CD4-positive, CD25-positive, alpha-beta regulatory T cell (primary cell): Measurements from ENCODE around the gene HINT2. TPM values are rescaled to one million over a fixed set of nuclear protein-coding genes. Genes with fewer than 3 reads are reported as not detected.

Source experiments
- ATAC-seq, 2 donors: fragments of 150-1000 bp; cut with Tn5 transposase; one replicate each; pipeline ENCODE4 v1.10.0; 2021; ENCODE audit warnings: low read depth in 2 of 2, moderate number of reproducible peaks in 2 of 2, moderate library complexity in 1 of 2
- DNase-seq, 3 donors: peaks; one replicate each; pipeline versions ENCODE4 v3.0.0 to v3.0.0-alpha.2; 2012 to 2022; ENCODE audit warnings: mixed read lengths in 1 of 3
- H3K27ac ChIP-seq: one replicate; pipeline ENCODE4 v1.7.0; 2013; ENCODE audit warnings: mild to moderate bottlenecking, low read length; ENCODE audit not compliant: insufficient read depth, poor library complexity, severe bottlenecking
- H3K27me3 ChIP-seq: one replicate; pipeline ENCODE4 v1.7.0; 2013; ENCODE audit warnings: low read length; ENCODE audit not compliant: control insufficient read depth, insufficient read depth
- H3K36me3 ChIP-seq: one replicate; pipeline ENCODE4 v1.7.0; 2013; ENCODE audit warnings: mild to moderate bottlenecking, low read length, moderate library complexity; ENCODE audit not compliant: control insufficient read depth, insufficient read depth
- H3K4me1 ChIP-seq: 2 replicates; pipeline ENCODE4 v1.7.0; 2013; ENCODE audit warnings: mild to moderate bottlenecking, low read length; ENCODE audit not compliant: insufficient read depth, control insufficient read depth, poor library complexity, severe bottlenecking
- H3K4me3 ChIP-seq: one replicate; pipeline ENCODE4 v1.7.0; 2013; ENCODE audit warnings: low read depth, mild to moderate bottlenecking, low read length, moderate library complexity
- H3K9me3 ChIP-seq, 2 experiments: 1 replicate in 1 of 2; 2 replicates in 1 of 2; pipeline ENCODE4 v1.7.0; 2013; ENCODE audit warnings: low read length in 2 of 2, mild to moderate bottlenecking in 1 of 2, moderate library complexity in 1 of 2; ENCODE audit not compliant: control insufficient read depth in 2 of 2
- H3K27ac Mint-ChIP-seq, 3 donors: one replicate each; pipeline ENCODE4 v1.8.0; 2020 to 2022; ENCODE audit warnings: mild to moderate bottlenecking in 3 of 3, mixed read lengths in 3 of 3, moderate library complexity in 2 of 3
- H3K27me3 Mint-ChIP-seq: one replicate; pipeline ENCODE4 v1.8.0; 2022; ENCODE audit warnings: mild to moderate bottlenecking, mixed read lengths
- H3K36me3 Mint-ChIP-seq: one replicate; pipeline ENCODE4 v1.8.0; 2020; ENCODE audit warnings: mixed read lengths
- H3K4me1 Mint-ChIP-seq, 4 donors: one replicate each; pipeline ENCODE4 v1.8.0; 2020 to 2022; ENCODE audit warnings: mixed read lengths in 4 of 4, mild to moderate bottlenecking in 1 of 4
- H3K4me3 Mint-ChIP-seq, 4 donors: one replicate each; pipeline ENCODE4 v1.8.0; 2020 to 2022; ENCODE audit warnings: mild to moderate bottlenecking in 4 of 4, mixed read lengths in 4 of 4, moderate library complexity in 3 of 4
- H3K9me3 Mint-ChIP-seq, 7 donors: one replicate each; pipeline ENCODE4 v1.8.0; 2020 to 2022; ENCODE audit warnings: mixed read lengths in 7 of 7, mild to moderate bottlenecking in 3 of 7, moderate library complexity in 2 of 7
- polyA plus RNA-seq, 4 donors: library from polyadenylated mRNA; unstranded; fragments of 300-500 nt; fragmentation: Illumina TruSeq; gene quantifications; one replicate each; pipeline ENCODE4 v1.2.3, GENCODE V29; 2021
- total RNA-seq: library from RNA; stranded (reverse); gene quantifications from one replicate; pipeline ENCODE4 v1.2.3, GENCODE V29; 2022

HINT2 gene
- total and polyA plus RNA-seq, 5 donors from 2014 or later = 21.7 to 105 (median 77.4) TPM

GRCh38 chr9:35781066-35781465, 33.8 kb downstream of the HINT2 start:
- ATAC-seq (no peak), DNase-seq (no peak)
- no peak overlapping the region for H3K4me3 Mint-ChIP-seq
- H3K9me3 Mint-ChIP-seq = peaks cover 0 to 3% (median 0%) of the 10 kb centered on the region in 7 donors
- H3K4me1 Mint-ChIP-seq = peaks cover 0 to 12% (median 9%) of the 10 kb centered on the region in 4 donors
- H3K27ac ChIP-seq = no peak overlapping the region
- no peak overlapping the region for H3K27ac Mint-ChIP-seq
- no peak overlapping the region for H3K4me3 ChIP-seq
- peaks cover 28% of the 10 kb centered on the region for H3K36me3 Mint-ChIP-seq
- no peaks in the 10 kb centered on the region for H3K27me3 Mint-ChIP-seq
- no peaks in the 10 kb centered on the region for H3K9me3 ChIP-seq
- no peaks in the 10 kb centered on the region for H3K27me3 ChIP-seq
- H3K36me3 ChIP-seq = peaks cover 12% of the 10 kb centered on the region
- no peaks in the 10 kb centered on the region for H3K4me1 ChIP-seq

DNA sequence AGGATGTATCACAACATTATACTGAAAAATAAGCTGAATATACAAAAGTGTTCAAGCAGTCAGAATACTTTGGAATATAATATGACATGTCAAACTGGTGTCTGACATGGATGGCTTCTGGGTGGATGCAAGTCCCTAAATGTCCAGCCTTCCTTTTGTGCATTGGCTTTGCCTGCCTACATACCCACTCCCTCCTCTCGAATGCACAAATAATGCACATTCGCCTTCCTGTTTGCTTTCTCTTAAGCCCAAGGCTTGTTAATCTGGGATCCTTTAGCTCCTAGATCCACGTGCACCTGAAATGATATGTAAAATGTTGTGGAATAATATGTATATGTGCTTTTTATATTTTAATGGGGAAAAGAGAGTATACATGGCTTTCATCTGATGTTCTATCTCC, 36.3 kb downstream of the HINT2 start:
- Mint-ChIP-seq H3K4me1 (peaks cover 0 to 17% (median 10%) of the 10 kb centered on the region in 4 donors), H3K36me3 (peaks cover 17% of the 10 kb centered on the region), H3K27ac (no peak overlapping the region), H3K4me3 (no peak overlapping the region), H3K9me3 (peaks cover 0 to 2% (median 0%) of the 10 kb centered on the region in 7 donors), H3K27me3 (no peaks in the 10 kb centered on the region)
- no peak overlapping the region for H3K4me3 ChIP-seq
- no peaks in the 10 kb centered on the region for H3K9me3 ChIP-seq
- ATAC-seq (no peak), DNase-seq (no peak)
- no peaks in the 10 kb centered on the region for H3K27me3 ChIP-seq
- peaks cover 5% of the 10 kb centered on the region for H3K36me3 ChIP-seq
- H3K27ac ChIP-seq = no peak overlapping the region
- H3K4me1 ChIP-seq = no peaks in the 10 kb centered on the region

GRCh38 chr9:35776018-35776417, 38.8 kb downstream of the HINT2 start:
- Mint-ChIP-seq H3K9me3 (peaks cover 0 to 2% (median 0%) of the 10 kb centered on the region in 7 donors), H3K4me1 (peaks cover 0 to 13% (median 9%) of the 10 kb centered on the region in 4 donors), H3K27me3 (no peaks in the 10 kb centered on the region), H3K4me3 (no peak overlapping the region), H3K36me3 (peaks cover 13% of the 10 kb centered on the region), H3K27ac (peak overlapping the region in 1 of 3 donors; percentile 56)
- no peak for ATAC-seq
- H3K27ac ChIP-seq = no peak overlapping the region
- H3K36me3 ChIP-seq = peaks cover 4% of the 10 kb centered on the region
- no peak for DNase-seq
- H3K27me3 ChIP-seq = no peaks in the 10 kb centered on the region
- no peaks in the 10 kb centered on the region for H3K9me3 ChIP-seq
- no peak overlapping the region for H3K4me3 ChIP-seq
- H3K4me1 ChIP-seq = no peaks in the 10 kb centered on the region

DNA sequence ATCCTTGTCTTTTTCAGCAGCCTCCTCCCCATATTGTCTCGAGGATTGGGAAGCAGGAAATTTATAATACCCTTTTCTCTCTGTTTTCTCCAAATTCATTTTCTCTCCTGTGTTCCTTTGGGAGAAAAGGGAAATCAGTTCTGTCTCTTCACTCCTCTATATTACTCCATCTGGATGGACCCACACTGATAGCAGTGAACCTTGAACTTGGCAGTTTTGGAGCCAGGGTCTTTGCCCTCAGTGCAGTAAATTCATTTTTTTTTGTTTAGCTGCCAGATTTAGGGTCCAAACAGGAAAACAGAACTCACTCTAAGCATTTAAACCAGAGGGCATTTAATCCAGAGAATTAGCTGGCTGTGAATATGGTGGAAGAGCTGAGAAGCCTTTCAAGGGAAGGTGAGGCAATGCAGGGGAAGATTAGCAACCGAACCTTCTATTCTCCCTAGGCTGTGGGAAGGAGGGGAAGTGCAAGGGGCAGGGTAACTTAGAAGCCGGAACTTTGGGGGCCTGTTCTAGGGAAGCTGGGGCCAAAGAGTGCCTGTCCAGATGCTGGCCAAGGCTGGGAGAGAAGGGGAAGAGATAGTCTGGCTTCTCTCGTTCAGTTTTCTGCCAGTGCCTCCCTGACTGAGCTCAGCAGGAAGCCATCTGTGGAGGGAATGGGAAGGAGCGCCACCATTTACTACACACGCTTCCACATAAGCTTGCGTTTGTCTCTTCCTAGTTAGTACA, 39.8 kb downstream of the HINT2 start:
- Histone ChIP-seq H3K9me3 (no peaks in the 10 kb centered on the region), H3K4me1 (no peaks in the 10 kb centered on the region), H3K27ac (no peak overlapping the region), H3K36me3 (peaks cover 4% of the 10 kb centered on the region), H3K4me3 (no peak overlapping the region), H3K27me3 (no peaks in the 10 kb centered on the region)
- Mint-ChIP-seq H3K36me3 (peaks cover 12% of the 10 kb centered on the region), H3K27me3 (no peaks in the 10 kb centered on the region), H3K27ac (peak overlapping the region in 1 of 3 donors; percentile 55), H3K4me3 (no peak overlapping the region), H3K9me3 (peaks cover 0 to 2% (median 0%) of the 10 kb centered on the region in 7 donors), H3K4me1 (peaks cover 0 to 13% (median 6%) of the 10 kb centered on the region in 4 donors)
- no peak for DNase-seq
- ATAC-seq = no peak

DNA sequence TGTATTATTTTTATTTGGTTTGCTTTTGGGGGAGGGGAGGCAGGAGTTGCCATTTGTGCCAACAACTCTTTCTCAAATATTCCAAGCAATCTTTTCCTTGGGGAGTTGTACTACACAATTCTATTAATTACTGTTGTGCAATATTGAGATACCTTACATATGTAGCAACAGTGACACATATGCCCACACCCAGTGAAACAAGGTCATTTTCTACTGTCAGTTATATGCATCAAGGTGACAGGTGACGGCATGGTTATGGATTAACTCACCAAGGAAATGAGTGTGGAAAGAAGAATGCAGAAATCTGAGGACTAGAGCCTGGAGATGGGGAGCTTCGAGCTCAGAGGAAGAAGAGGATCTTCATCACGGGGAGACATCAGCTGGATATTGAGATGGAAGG, 42.9 kb downstream of the HINT2 start:
- Histone ChIP-seq H3K9me3 (no peaks in the 10 kb centered on the region), H3K4me3 (no peak overlapping the region), H3K36me3 (peaks cover 4% of the 10 kb centered on the region), H3K4me1 (no peaks in the 10 kb centered on the region), H3K27me3 (no peaks in the 10 kb centered on the region), H3K27ac (no peak overlapping the region)
- ATAC-seq (no peak), DNase-seq (no peak)
- Mint-ChIP-seq H3K27me3 (no peaks in the 10 kb centered on the region), H3K27ac (no peak overlapping the region), H3K36me3 (peaks cover 3% of the 10 kb centered on the region), H3K9me3 (peaks cover 0 to 2% (median 0%) of the 10 kb centered on the region in 7 donors), H3K4me3 (no peak overlapping the region), H3K4me1 (peaks cover 0 to 12% (median 11%) of the 10 kb centered on the region in 4 donors)

- Histone ChIP-seq H3K4me3 (no peak overlapping the region), H3K4me1 (no peaks in the 10 kb centered on the region), H3K9me3 (no peaks in the 10 kb centered on the region), H3K36me3 (peaks cover 4% of the 10 kb centered on the region), H3K27ac (no peak overlapping the region), H3K27me3 (no peaks in the 10 kb centered on the region)
- H3K4me1 Mint-ChIP-seq = peaks cover 0 to 16% (median 13%) of the 10 kb centered on the region in 4 donors
- DNase-seq (no peak), ATAC-seq (no peak)
- H3K27me3 Mint-ChIP-seq = no peaks in the 10 kb centered on the region
- peaks cover 0 to 2% (median 0%) of the 10 kb centered on the region in 7 donors for H3K9me3 Mint-ChIP-seq
- H3K27ac Mint-ChIP-seq = no peak overlapping the region
- H3K36me3 Mint-ChIP-seq = peaks cover 3% of the 10 kb centered on the region
- no peak overlapping the region for H3K4me3 Mint-ChIP-seq
Observed at GRCh38 chr9:35771534-35771933, 43.3 kb downstream of the HINT2 start.

DNA sequence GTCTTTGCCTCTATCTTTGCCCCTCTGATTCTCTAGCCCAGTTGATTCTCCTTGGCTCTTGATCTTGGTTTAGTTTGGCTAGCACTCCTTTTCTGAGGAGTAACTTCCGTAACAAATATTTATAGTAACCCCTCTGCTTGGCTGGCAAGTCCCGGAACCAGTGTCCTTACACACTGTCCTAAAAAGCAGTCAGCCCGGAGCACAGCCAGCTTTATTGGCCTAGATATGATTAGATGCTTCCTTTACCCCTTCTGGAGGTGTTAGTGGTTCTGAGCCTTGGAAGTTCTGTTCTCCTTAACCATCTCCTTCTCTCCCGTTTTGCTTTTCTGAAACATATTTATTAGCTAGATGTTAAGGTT, 43.8 kb downstream of the HINT2 start:
- Mint-ChIP-seq H3K27me3 (no peaks in the 10 kb centered on the region), H3K4me1 (peaks cover 0 to 21% (median 18%) of the 10 kb centered on the region in 4 donors), H3K36me3 (peaks cover 3% of the 10 kb centered on the region), H3K4me3 (no peak overlapping the region), H3K9me3 (no peaks in the 10 kb centered on the region), H3K27ac (no peak overlapping the region)
- H3K9me3 ChIP-seq = no peaks in the 10 kb centered on the region
- H3K27ac ChIP-seq = no peak overlapping the region
- H3K4me3 ChIP-seq = no peak overlapping the region
- H3K27me3 ChIP-seq = no peaks in the 10 kb centered on the region
- no peak for ATAC-seq
- no peaks in the 10 kb centered on the region for H3K4me1 ChIP-seq
- H3K36me3 ChIP-seq = peaks cover 4% of the 10 kb centered on the region
- DNase-seq = no peak

DNA sequence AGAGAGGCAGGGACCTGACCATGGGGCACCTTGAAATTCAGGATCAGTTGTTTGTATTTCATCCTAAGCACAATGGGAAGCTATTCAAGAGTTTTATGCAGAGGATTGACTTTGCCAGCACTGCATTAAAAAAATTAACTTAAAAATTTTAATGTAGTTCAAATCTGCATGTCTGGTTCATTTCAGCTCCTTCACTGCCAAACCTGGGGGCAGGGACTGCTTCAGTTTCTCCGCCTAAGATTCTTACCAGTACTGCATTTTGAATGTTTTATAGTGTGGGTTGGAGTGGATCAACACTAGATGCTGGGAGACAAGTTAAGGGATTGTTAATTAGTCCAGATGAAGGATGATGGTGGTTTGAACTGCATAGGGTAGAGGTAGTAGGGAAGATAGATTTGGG, 45.1 kb downstream of the HINT2 start:
- no peaks in the 10 kb centered on the region for H3K27me3 Mint-ChIP-seq
- H3K4me3 Mint-ChIP-seq = no peak overlapping the region
- DNase-seq = no peak
- no peaks in the 10 kb centered on the region for H3K9me3 ChIP-seq
- no peaks in the 10 kb centered on the region for H3K9me3 Mint-ChIP-seq
- no peak for ATAC-seq
- no peak overlapping the region for H3K27ac ChIP-seq
- no peak overlapping the region for H3K4me3 ChIP-seq
- peaks cover 4% of the 10 kb centered on the region for H3K36me3 ChIP-seq
- peaks cover 4 to 22% (median 15%) of the 10 kb centered on the region in 4 donors for H3K4me1 Mint-ChIP-seq
- no peaks in the 10 kb centered on the region for H3K27me3 ChIP-seq
- H3K27ac Mint-ChIP-seq = no peak overlapping the region
- no peaks in the 10 kb centered on the region for H3K4me1 ChIP-seq
- no peaks in the 10 kb centered on the region for H3K36me3 Mint-ChIP-seq
